Measurements from ENCODE around the gene ACTR1A. TPM values are rescaled to one million over a fixed set of nuclear protein-coding genes. Genes with fewer than 3 reads are reported as not detected.

Gene ACTR1A
- total RNA-seq, 1 experiment from 2014 or later, result 82.1 TPM

DNA sequence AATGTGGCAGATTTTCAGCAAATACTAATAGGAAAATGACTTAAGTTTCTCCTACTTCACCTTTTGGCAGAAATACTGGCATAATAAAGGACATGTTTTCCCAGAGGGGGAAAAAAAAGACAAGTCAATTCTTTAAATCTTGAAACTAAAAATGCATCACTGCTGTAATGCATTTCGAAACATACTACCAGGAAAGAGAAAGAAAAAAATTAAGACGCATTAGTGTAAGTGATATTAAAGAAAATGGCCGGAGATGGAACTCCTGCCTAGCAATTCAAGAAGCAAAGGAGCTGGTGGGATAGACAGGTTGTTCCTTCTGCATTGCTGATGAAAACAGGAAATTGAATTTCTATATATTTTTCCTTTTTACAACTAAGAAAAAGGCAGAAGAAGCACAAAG, 3.2 kb downstream of the ACTR1A start:
- no CpG with 5 or more reads among the region's 3 CpGs for WGBS (ENCODE audit: extremely low coverage, insufficient read length, low lambda C conversion rate)
- Histone ChIP-seq H2BK5ac (ENCODE audit: insufficient read length, low read length) (no peak overlapping the region), H3K79me1 (ENCODE audit: insufficient read depth, low read depth, low read length, poor library complexity, severe bottlenecking) (peaks cover 5% of the 10 kb centered on the region), H3K56ac (ENCODE audit: insufficient read length, low read depth, low read length) (no peak overlapping the region), H3K14ac (ENCODE audit: insufficient read depth, low read length) (no peak overlapping the region), H3K79me2 (ENCODE audit: insufficient read depth, low read length) (no peaks in the 10 kb centered on the region; the same call in 1 of the 2 replicates), H3K27me3 (ENCODE audit: insufficient read depth, low read length) (no peaks in the 10 kb centered on the region), H4K20me1 (ENCODE audit: control insufficient read depth, insufficient read depth, insufficient read length) (no peaks in the 10 kb centered on the region), H3K18ac (ENCODE audit: insufficient read length, low read depth, low read length) (no peak overlapping the region), H3K9me3 (ENCODE audit: control insufficient read depth, low read depth, low read length) (no peaks in the 10 kb centered on the region), H4K91ac (ENCODE audit: insufficient read length, low read depth, low read length) (no peak overlapping the region), H3T11ph (ENCODE audit: low read length) (no peak overlapping the region), H2AK5ac (ENCODE audit: insufficient read length, low read length) (no peak overlapping the region), H3K4ac (ENCODE audit: low read depth, low read length) (no peak overlapping the region), H4K5ac (ENCODE audit: insufficient read length, low read depth, low read length) (no peak overlapping the region), H2BK20ac (ENCODE audit: low read depth, low read length, poor library complexity, severe bottlenecking) (no peak overlapping the region), H2BK12ac (ENCODE audit: insufficient read length, low read depth, low read length) (no peak overlapping the region), H2AFZ (ENCODE audit: low read length) (no peak overlapping the region), H3K4me1 (ENCODE audit: insufficient read depth, low read length) (no peaks in the 10 kb centered on the region), H3K23ac (ENCODE audit: insufficient read length, low read depth, low read length) (no peak overlapping the region), H2BK120ac (ENCODE audit: low read depth, low read length, poor library complexity, severe bottlenecking) (no peak overlapping the region), H3K23me2 (ENCODE audit: insufficient read length, low read depth, low read length, poor library complexity, severe bottlenecking) (peaks cover 3% of the 10 kb centered on the region), H3K9ac (ENCODE audit: extremely low read depth, insufficient read length, low read length) (no peak overlapping the region), H2BK15ac (ENCODE audit: low read depth, low read length) (no peak overlapping the region), H3K27ac (ENCODE audit: insufficient read length, low read depth, low read length) (no peak overlapping the region), H3K4me2 (ENCODE audit: insufficient read depth, insufficient read length, low read length) (no peak overlapping the region), H4K8ac (replicated peaks; ENCODE audit: insufficient read length, low read depth, low read length) (no peak overlapping the region)
- no peaks in the 10 kb centered on the region; a peak in 1 of 5 replicates for H3K9me3 Mint-ChIP-seq
- no peaks in the 10 kb centered on the region for H3K4me1 Mint-ChIP-seq
- no peak for DNase-seq
- peaks cover 0 to 5% (median 0%) of the 10 kb centered on the region in 3 experiments; a peak in 1 of 7 replicates for H3K36me3 Mint-ChIP-seq (ENCODE audit: insufficient read depth in 1 of 3, low read depth in 3 of 3)
- TF ChIP-seq, protein P1, sequence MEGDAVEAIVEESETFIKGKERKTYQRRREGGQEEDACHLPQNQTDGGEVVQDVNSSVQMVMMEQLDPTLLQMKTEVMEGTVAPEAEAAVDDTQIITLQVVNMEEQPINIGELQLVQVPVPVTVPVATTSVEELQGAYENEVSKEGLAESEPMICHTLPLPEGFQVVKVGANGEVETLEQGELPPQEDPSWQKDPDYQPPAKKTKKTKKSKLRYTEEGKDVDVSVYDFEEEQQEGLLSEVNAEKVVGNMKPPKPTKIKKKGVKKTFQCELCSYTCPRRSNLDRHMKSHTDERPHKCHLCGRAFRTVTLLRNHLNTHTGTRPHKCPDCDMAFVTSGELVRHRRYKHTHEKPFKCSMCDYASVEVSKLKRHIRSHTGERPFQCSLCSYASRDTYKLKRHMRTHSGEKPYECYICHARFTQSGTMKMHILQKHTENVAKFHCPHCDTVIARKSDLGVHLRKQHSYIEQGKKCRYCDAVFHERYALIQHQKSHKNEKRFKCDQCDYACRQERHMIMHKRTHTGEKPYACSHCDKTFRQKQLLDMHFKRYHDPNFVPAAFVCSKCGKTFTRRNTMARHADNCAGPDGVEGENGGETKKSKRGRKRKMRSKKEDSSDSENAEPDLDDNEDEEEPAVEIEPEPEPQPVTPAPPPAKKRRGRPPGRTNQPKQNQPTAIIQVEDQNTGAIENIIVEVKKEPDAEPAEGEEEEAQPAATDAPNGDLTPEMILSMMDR (conservative IDR thresholded peaks at IDR 0.05), result no peak
- H3K4me3 Mint-ChIP-seq, result no peak overlapping the region
- H3K27ac Mint-ChIP-seq, result 0 out of 7 replicates have a peak overlapping the region, but pooled peaks of 1 of the 3 experiments have one; percentile 35
- peaks cover 2% of the 10 kb centered on the region; the same call in 1 of the 2 replicates for H3K27me3 Mint-ChIP-seq (ENCODE audit: low read depth)

All from H9 (cell line).